ENCODE results near the gene SCRG1. TPM values are rescaled to one million over a fixed set of nuclear protein-coding genes. Genes with fewer than 3 reads are reported as not detected.

The SCRG1 gene
- polyA plus RNA-seq, 3 donors, result 0.07 to 0.24 (median 0.08) TPM

- Mint-ChIP-seq H3K9me3 (peaks cover 0 to 2% (median 0%) of the 10 kb centered on the region in 7 donors), H3K27me3 (ENCODE audit: low read depth in 3 of 3) (peaks cover 0 to 1% (median 0%) of the 10 kb centered on the region in 3 donors), H3K4me1 (peaks cover 28% of the 10 kb centered on the region), H3K36me3 (peaks cover 8 to 11% of the 10 kb centered on the region in 2 donors), H3K4me3 (peak overlapping the region; percentile 97 to 98), H3K27ac (peak overlapping the region; percentile 84 to 93 (median 92))
- intact Hi-C loops (cut with micrococcal nuclease), result loop anchor here in 1 of 2 donors (2.0 kb wide), 2 partner anchors 37 to 43 kb away; partner anchors contain the start of gene HMGB2
- peak overlapping the region; percentile 68 for H3K9ac ChIP-seq (ENCODE audit: insufficient read depth, low read length, poor library complexity, severe bottlenecking)
- peak overlapping the region; percentile 79 to 98 (median 93) for H3K4me3 ChIP-seq (replicated peaks in 1 of 3; ENCODE audit: low read depth in 2 of 3, low read length in 3 of 3)
- peak overlapping the region; percentile 73 to 86 for H3K27ac ChIP-seq (ENCODE audit: low read depth in 1 of 2, low read length in 2 of 2)
- 0% methylated on average over 64 of the region's 68 CpGs for WGBS (ENCODE audit: insufficient coverage)
- H3K79me2 ChIP-seq (ENCODE audit: insufficient read depth, low read length), result peaks cover 54% of the 10 kb centered on the region
- H3K4me2 ChIP-seq (replicated peaks; ENCODE audit: extremely low read depth, low read length, poor library complexity, severe bottlenecking), result peak overlapping the region; percentile 95
- TF ChIP-seq, protein P1, sequence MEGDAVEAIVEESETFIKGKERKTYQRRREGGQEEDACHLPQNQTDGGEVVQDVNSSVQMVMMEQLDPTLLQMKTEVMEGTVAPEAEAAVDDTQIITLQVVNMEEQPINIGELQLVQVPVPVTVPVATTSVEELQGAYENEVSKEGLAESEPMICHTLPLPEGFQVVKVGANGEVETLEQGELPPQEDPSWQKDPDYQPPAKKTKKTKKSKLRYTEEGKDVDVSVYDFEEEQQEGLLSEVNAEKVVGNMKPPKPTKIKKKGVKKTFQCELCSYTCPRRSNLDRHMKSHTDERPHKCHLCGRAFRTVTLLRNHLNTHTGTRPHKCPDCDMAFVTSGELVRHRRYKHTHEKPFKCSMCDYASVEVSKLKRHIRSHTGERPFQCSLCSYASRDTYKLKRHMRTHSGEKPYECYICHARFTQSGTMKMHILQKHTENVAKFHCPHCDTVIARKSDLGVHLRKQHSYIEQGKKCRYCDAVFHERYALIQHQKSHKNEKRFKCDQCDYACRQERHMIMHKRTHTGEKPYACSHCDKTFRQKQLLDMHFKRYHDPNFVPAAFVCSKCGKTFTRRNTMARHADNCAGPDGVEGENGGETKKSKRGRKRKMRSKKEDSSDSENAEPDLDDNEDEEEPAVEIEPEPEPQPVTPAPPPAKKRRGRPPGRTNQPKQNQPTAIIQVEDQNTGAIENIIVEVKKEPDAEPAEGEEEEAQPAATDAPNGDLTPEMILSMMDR (IDR thresholded peaks at IDR 0.05), result no peak
- peaks cover 10% of the 10 kb centered on the region in 2 donors for H3K36me3 ChIP-seq (replicated peaks in 1 of 2; ENCODE audit: control insufficient read depth in 1 of 2, insufficient read depth in 2 of 2, low read length in 2 of 2)
- H4K20me1 ChIP-seq (ENCODE audit: insufficient read depth, low read length), result peaks cover 25% of the 10 kb centered on the region
- H2AFZ ChIP-seq (ENCODE audit: insufficient read depth, low read depth, low read length, poor library complexity, severe bottlenecking), result peak overlapping the region; percentile 82
- H3K9me3 ChIP-seq (replicated peaks in 1 of 2; ENCODE audit: control insufficient read depth in 1 of 2, insufficient read depth in 1 of 2, low read length in 2 of 2), result no peaks in the 10 kb centered on the region
- H3K27me3 ChIP-seq (ENCODE audit: control insufficient read depth in 2 of 2, insufficient read depth in 2 of 2, low read length in 2 of 2), result no peaks in the 10 kb centered on the region
- DNase-seq, result peak; percentile 48 to 54 (median 54)
- H3K4me1 ChIP-seq (ENCODE audit: control insufficient read depth in 1 of 2, insufficient read depth in 2 of 2, low read length in 2 of 2), result peaks cover 13 to 40% of the 10 kb centered on the region in 2 donors
These were observed 27.4 kb downstream of the SCRG1 start for GRCh38 chr4:173371292-173372192.

- H3K79me2 ChIP-seq (ENCODE audit: insufficient read depth, low read length), result peaks cover 47% of the 10 kb centered on the region
- H3K36me3 Mint-ChIP-seq, result peaks cover 2 to 6% of the 10 kb centered on the region in 2 donors
- no peaks in the 10 kb centered on the region for H3K27me3 ChIP-seq (ENCODE audit: control insufficient read depth in 2 of 2, insufficient read depth in 2 of 2, low read length in 2 of 2)
- no peaks in the 10 kb centered on the region for H3K9me3 ChIP-seq (replicated peaks in 1 of 2; ENCODE audit: control insufficient read depth in 1 of 2, insufficient read depth in 1 of 2, low read length in 2 of 2)
- peaks cover 0 to 2% (median 0%) of the 10 kb centered on the region in 7 donors for H3K9me3 Mint-ChIP-seq
- intact Hi-C loops (cut with micrococcal nuclease), result loop anchor here (1.0 to 2.0 kb wide), 3 partner anchors 36 to 44 kb away; partner anchors contain the start of gene HMGB2 (in 2 of the 2)
- DNase-seq, result peak; percentile 93 to 98 (median 96)
- H3K36me3 ChIP-seq (replicated peaks in 1 of 2; ENCODE audit: control insufficient read depth in 1 of 2, insufficient read depth in 2 of 2, low read length in 2 of 2), result peaks cover 3 to 5% of the 10 kb centered on the region in 2 donors
- under 1% methylated on average over 64 of the region's 72 CpGs for WGBS (ENCODE audit: insufficient coverage)
- H4K20me1 ChIP-seq (ENCODE audit: insufficient read depth, low read length), result peaks cover 19% of the 10 kb centered on the region
- peaks cover 0 to 1% (median 0%) of the 10 kb centered on the region in 3 donors for H3K27me3 Mint-ChIP-seq (ENCODE audit: low read depth in 3 of 3)
- H3K27ac Mint-ChIP-seq, result peak within 1 kb of the TSS; percentile 93 to 98 (median 97)
- H3K4me1 ChIP-seq (ENCODE audit: control insufficient read depth in 1 of 2, insufficient read depth in 2 of 2, low read length in 2 of 2), result peaks cover 13 to 40% of the 10 kb centered on the region in 2 donors
- H3K4me3 ChIP-seq (replicated peaks in 1 of 3; ENCODE audit: low read depth in 2 of 3, low read length in 3 of 3), result peak within 1 kb of the TSS; percentile 79 to 98 (median 93)
- peaks cover 30% of the 10 kb centered on the region for H3K4me1 Mint-ChIP-seq
- peak within 1 kb of the TSS; percentile 100 for H3K4me3 Mint-ChIP-seq
- TF ChIP-seq, protein P1 (IDR thresholded peaks at IDR 0.05), result no peak
- H2AFZ ChIP-seq (ENCODE audit: insufficient read depth, low read depth, low read length, poor library complexity, severe bottlenecking), result peak within 1 kb of the TSS; percentile 83
- peak within 1 kb of the TSS; percentile 68 for H3K9ac ChIP-seq (ENCODE audit: insufficient read depth, low read length, poor library complexity, severe bottlenecking)
- H3K27ac ChIP-seq (ENCODE audit: low read depth in 1 of 2, low read length in 2 of 2), result peak within 1 kb of the TSS; percentile 73 to 86
- H3K4me2 ChIP-seq (replicated peaks; ENCODE audit: extremely low read depth, low read length, poor library complexity, severe bottlenecking), result peak within 1 kb of the TSS; percentile 95
These were observed 28.2 kb downstream of the SCRG1 start, which contains the start of gene SAP30 for GRCh38 chr4:173370477-173371291. SAP30 (plus strand) TSS chr4:173370954; CDS start chr4:173371183, 229 bp downstream.
